Measurements from ENCODE around the gene S1PR2. TPM values are rescaled to one million over a fixed set of nuclear protein-coding genes. Genes with fewer than 3 reads are reported as not detected.
"Not testable (repeated sequence)": the region's sequence is repeated elsewhere in the genome, so short reads cannot be mapped to it uniquely, and the experiment has no call there.

The S1PR2 gene
- total and polyA plus RNA-seq, 5 donors: 3.5 to 18.8 (median 8.9) TPM

DNA sequence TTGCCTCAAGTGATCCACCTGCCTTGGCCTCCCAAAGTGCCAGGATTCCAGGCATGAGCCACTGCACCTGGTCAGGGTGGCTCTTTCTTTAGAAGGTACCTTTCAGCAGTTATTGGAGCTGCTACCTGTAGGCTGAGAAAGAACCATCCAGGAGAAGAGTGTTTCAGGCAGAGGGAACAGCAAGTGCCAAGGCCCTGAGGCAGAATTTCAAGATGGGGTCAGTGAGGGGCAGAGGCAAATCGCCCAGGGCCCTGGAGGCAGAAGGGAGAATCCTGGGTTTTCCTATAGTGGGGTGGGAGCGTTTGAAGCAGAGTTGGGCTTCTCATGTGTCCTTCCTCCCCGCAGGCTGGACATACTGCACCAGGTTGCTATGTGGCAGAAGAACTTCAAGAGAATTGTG lies 23.1 kb upstream of the S1PR2 start:
- no peak for ATAC-seq
- Histone ChIP-seq H3K4me1 (ENCODE audit: control insufficient read depth, insufficient read depth, low read length) (no peaks in the 10 kb centered on the region), H3K27ac (ENCODE audit: low read length) (no peak overlapping the region), H3K27me3 (ENCODE audit: control insufficient read depth, insufficient read depth) (no peaks in the 10 kb centered on the region), H3K4me3 (ENCODE audit: low read length) (no peak overlapping the region), H3K9me3 (ENCODE audit: control insufficient read depth, low read length) (no peaks in the 10 kb centered on the region)
- DNase-seq: no peak
- intact Hi-C loops (cut with DNase I): loop anchor here in 2 of 4 donors (5.0 to 10.0 kb wide), 2 partner anchors 59 to 322 kb away; partner anchors contain the start of gene DNMT1 (in 1 of the 2)
- 88% methylated on average over 3 of the region's 3 CpGs for WGBS

DNA sequence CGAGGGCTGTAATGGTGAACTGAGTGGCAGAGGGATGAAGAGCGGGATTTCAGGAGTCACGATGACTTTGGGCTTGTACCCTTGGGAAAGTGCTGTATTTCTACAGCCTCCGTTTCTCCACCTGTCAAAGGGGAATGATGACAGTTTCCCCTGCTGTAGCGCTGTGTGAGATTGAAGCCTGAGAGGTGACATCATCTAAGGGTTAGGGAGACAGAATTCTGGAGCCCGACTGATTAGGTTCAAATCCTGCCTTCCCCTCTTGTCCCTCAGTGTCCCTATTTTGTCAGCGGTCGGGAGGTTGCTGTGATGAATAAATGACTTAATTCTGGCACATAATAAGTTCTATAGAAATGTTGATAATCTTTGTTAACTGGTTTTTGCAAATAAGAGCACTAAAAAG lies 21.6 kb upstream of the S1PR2 start:
- Histone ChIP-seq H3K9me3 (ENCODE audit: control insufficient read depth, low read length) (no peaks in the 10 kb centered on the region), H3K4me1 (ENCODE audit: control insufficient read depth, insufficient read depth, low read length) (no peaks in the 10 kb centered on the region), H3K27me3 (ENCODE audit: control insufficient read depth, insufficient read depth) (no peaks in the 10 kb centered on the region), H3K4me3 (ENCODE audit: low read length) (peak overlapping the region; percentile 56), H3K27ac (ENCODE audit: low read length) (no peak overlapping the region)
- intact Hi-C loops (cut with DNase I): loop anchor here in 2 of 4 donors (5.0 to 10.0 kb wide), 2 partner anchors 58 to 320 kb away; partner anchors contain the start of gene DNMT1 (in 1 of the 2)
- DNase-seq (no peak), ATAC-seq (no peak)
- WGBS: 26% methylated on average over 8 of the region's 8 CpGs

DNA sequence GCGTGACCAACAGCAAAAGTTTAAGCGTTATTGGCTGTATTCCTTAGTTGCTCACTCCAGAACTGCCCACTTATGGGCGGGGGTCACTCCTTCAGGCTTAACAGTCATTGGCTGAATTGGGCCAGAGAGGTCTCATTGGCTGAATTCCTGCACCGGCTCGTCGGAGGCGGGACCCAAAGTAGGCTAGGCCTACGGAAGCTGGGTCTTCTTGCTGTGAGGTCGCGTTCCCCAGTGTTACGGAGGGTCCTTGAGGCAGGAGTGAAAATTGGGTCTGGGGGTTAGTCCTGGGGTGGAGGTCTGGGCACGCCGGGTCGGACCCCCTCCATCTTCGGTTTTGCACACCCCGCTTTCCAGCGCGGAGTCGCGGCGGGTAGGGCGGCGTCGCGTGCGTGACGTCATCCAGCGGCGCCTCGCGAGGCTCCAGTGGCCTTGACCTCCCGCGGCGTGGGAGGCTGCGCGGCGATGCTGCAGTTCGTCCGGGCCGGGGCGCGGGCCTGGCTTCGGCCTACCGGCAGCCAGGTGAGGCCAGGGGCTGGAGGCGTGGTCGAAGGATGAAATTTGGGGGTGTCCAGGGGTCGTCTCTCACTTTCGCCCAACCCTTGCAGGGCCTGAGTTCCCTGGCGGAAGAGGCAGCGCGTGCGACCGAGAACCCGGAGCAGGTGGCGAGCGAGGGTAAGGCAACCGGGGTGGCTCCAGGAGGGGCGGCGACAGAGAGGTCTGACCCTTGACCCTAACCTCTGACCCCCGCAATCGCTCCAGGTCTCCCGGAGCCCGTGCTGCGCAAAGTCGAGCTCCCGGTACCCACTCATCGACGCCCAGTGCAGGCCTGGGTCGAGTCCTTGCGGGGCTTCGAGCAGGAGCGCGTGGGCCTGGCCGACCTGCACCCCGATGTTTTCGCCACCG lies 20.9 kb upstream of the S1PR2 start, which contains the start of gene MRPL4:
Gene MRPL4, plus strand, starts transcription at position 423 of the 903 bp plus-strand sequence. Its CDS starts 40 bp downstream, at position 463.
- H3K9me3 ChIP-seq (ENCODE audit: control insufficient read depth, low read length): no peaks in the 10 kb centered on the region
- WGBS: under 1% methylated on average over 77 of the region's 77 CpGs
- DNase-seq (peak; percentile 96 to 99 (median 97)), ATAC-seq (peak; percentile 95)
- H3K27ac ChIP-seq (ENCODE audit: low read length): peak within 1 kb of the TSS; percentile 38
- H3K4me3 ChIP-seq (ENCODE audit: low read length): peak within 1 kb of the TSS; percentile 56
- H3K27me3 ChIP-seq (ENCODE audit: control insufficient read depth, insufficient read depth): no peaks in the 10 kb centered on the region
- no peaks in the 10 kb centered on the region for H3K4me1 ChIP-seq (ENCODE audit: control insufficient read depth, insufficient read depth, low read length)
- intact Hi-C loops (cut with DNase I): loop anchor here in 2 of 4 donors (5.0 to 10.0 kb wide), 2 partner anchors 57 to 320 kb away; partner anchors contain the start of gene DNMT1 (in 1 of the 2)

DNA sequence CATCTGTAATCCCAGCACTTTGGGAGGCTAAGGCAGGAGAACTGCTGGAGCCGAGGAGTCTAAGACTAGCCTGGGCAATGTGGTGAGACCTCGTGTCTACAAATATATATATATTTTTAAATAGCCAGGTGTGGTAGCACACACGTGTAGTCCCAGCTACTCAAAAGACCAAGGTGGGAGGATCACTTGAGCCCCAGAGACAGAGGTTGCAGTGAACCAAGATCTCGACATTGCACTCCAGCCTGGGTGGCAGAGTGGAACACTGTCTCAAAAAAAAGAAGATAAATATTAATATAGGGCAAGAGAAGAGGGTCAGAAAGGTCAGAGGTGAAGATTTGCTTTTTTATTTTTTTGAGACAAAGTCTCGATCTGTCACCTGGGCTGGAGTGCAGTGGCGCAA lies 15.4 kb upstream of the S1PR2 start:
- Histone ChIP-seq H3K4me1 (ENCODE audit: control insufficient read depth, insufficient read depth, low read length) (no peaks in the 10 kb centered on the region), H3K27ac (ENCODE audit: low read length) (no peak overlapping the region), H3K4me3 (ENCODE audit: low read length) (no peak overlapping the region), H3K27me3 (ENCODE audit: control insufficient read depth, insufficient read depth) (no peaks in the 10 kb centered on the region), H3K9me3 (ENCODE audit: control insufficient read depth, low read length) (no peaks in the 10 kb centered on the region)
- DNase-seq: no peak
- intact Hi-C loops (cut with DNase I): loop anchor here in 1 of 4 donors (10.0 kb wide), 1 partner anchor 312 kb away; the partner anchor contains the start of gene OLFM2
- WGBS: 85% methylated on average over 6 of the region's 6 CpGs
- no peak for ATAC-seq

DNA sequence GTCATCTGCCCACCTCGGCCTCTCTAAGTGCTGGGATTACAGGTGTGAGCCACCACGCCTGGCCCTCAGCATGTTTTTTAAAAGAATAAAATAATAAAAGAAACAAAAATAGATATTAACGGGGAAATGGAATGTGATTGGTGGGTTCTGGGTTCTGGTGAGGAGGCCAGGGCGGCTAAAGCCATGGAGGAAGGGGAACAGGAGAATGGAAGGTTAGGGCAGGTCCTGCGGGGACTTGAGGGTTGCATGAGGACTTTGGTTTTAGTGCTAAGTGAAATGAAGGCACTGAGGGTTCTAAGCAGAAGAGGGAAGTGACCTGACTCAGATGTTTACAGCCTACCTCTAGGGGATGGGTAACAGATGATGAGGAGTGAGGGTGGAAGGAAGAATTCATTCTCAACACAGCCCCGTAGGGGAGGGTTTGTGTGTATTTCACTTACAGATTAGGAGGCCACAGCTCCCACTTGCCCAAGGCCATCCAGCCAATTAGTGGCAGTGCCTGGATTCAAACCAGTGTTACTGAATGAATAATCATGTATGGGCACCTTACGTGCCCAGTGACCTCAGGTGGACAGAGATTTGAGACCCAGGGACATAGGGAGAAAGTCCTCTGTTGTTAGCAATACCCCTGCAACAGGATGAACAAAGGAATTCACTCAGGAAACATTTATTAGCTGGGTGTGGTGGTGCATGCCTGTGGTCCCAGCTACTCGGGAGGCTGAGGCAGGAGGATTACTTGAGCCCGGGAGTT lies 14.2 kb upstream of the S1PR2 start:
- Histone ChIP-seq H3K9me3 (ENCODE audit: control insufficient read depth, low read length) (no peaks in the 10 kb centered on the region), H3K4me3 (ENCODE audit: low read length) (no peak overlapping the region), H3K27me3 (ENCODE audit: control insufficient read depth, insufficient read depth) (no peaks in the 10 kb centered on the region), H3K4me1 (ENCODE audit: control insufficient read depth, insufficient read depth, low read length) (no peaks in the 10 kb centered on the region), H3K27ac (ENCODE audit: low read length) (no peak overlapping the region)
- 87% methylated on average over 9 of the region's 9 CpGs for WGBS
- no peak for ATAC-seq
- DNase-seq: no peak
- intact Hi-C loops (cut with DNase I): loop anchor here in 1 of 4 donors (10.0 kb wide), 1 partner anchor 311 kb away; the partner anchor contains the start of gene OLFM2

DNA sequence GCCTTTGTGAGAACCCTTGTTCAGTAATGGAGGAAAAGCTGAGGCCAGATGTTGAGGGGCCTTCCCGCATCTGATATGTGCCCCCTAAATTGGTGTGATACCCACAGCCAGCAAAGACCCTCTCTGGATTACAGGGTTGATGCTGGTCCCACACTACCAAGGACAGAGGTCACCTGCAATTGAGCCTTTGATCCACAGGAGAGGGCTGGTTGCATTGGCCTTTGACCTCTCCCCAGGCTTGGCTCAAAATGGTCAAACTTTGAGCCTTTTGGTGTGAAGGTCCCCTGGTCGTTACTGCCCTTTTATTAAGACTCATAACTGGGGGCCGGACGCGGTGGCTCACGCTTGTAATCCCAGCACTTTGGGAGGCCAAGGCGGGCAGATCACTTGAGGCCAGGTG lies 12.5 kb upstream of the S1PR2 start:
- ATAC-seq (no peak), DNase-seq (no peak)
- intact Hi-C loops (cut with DNase I): loop anchor here in 1 of 4 donors (10.0 kb wide), 1 partner anchor 309 kb away; the partner anchor contains the start of gene OLFM2

DNA sequence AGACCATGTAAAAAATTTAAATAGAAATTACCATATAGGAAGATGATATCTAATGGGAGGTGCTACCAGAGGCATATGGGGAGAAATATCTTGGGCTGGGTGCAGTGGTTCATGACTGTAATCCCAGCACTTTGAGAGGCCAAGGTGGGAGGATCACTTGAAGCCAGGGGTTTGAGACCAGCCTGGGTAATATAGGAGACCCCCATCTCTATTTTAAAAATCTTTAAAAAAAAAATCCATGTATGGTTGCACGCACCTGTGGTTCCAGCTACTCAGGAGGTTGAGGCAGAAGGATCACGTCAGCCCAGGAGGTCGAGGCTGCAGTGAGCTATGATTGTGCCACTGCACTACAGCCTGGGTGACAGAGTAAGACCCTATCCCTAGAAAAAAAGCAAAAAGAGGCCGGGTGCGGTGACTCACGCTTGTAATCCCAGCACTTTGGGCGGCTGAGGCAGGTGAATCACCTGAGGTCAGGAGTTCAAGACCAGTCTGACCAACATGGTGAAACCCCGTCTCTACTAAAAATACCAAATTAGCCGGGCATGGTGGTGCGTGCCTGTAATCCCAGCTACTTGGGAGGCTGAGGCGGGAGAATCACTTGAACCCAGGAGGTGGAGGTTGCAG lies 10.8 kb upstream of the S1PR2 start:
- not testable (repeated sequence) for ATAC-seq; H3K27me3 ChIP-seq (ENCODE audit: control insufficient read depth, insufficient read depth)

More for the DNA sequence above, 12.5 kb upstream of the S1PR2 start:
- Histone ChIP-seq H3K27me3 (ENCODE audit: control insufficient read depth, insufficient read depth) (no peaks in the 10 kb centered on the region), H3K4me3 (ENCODE audit: low read length) (no peak overlapping the region), H3K9me3 (ENCODE audit: control insufficient read depth, low read length) (no peaks in the 10 kb centered on the region), H3K4me1 (ENCODE audit: control insufficient read depth, insufficient read depth, low read length) (no peaks in the 10 kb centered on the region), H3K27ac (ENCODE audit: low read length) (no peak overlapping the region)
- WGBS: 96% methylated on average over 7 of the region's 7 CpGs

DNA sequence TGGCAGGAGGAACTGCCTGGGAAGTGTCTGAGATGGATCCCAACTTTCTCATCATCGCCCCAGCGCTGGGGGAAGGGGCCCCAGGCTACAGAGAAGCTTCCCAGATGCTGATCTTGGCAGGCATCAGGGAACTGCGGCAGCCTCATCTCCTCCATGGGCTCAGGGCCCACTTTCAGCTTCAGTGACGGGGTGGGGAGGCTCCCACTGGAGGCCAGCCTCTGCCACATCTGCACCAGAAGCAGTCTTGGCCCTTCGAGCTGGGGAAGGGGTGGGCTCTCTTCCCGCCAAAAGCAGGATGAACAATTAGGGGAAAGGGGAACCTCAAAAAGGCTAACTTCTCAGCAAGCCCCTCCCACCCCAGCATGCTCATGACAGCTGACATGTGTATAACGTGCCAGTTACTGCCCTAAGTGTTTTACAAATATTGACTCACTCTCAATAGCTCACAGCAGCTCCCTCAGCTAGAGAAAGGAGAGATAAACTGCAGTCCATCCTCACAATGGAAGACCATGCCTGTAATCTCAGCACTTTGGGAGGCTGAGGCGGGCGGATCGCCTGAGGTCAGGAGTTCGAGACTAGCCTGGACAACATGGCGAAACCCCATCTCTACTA lies 7.1 kb upstream of the S1PR2 start:
- intact Hi-C loops (cut with DNase I): loop anchor here in 1 of 4 donors (5.0 to 10.0 kb wide), 2 partner anchors 41 to 133 kb away; partner anchors contain the start of genes ANGPTL6 and PPAN
- no peaks in the 10 kb centered on the region for H3K27me3 ChIP-seq (ENCODE audit: control insufficient read depth, insufficient read depth)
- no peaks in the 10 kb centered on the region for H3K9me3 ChIP-seq (ENCODE audit: control insufficient read depth, low read length)
- peak; percentile 80 to 85 for ATAC-seq
- H3K4me1 ChIP-seq (ENCODE audit: control insufficient read depth, insufficient read depth, low read length): no peaks in the 10 kb centered on the region
- 51% methylated on average over 12 of the region's 12 CpGs for WGBS
- peak overlapping the region; percentile 16 for H3K27ac ChIP-seq (ENCODE audit: low read length)
- peak; percentile 87 to 91 (median 89) for DNase-seq
- no peak overlapping the region for H3K4me3 ChIP-seq (ENCODE audit: low read length)

More for the DNA sequence above, 10.8 kb upstream of the S1PR2 start:
- not testable (repeated sequence) for DNase-seq; H3K4me3 ChIP-seq (ENCODE audit: low read length); H3K4me1 ChIP-seq (ENCODE audit: control insufficient read depth, insufficient read depth, low read length); H3K9me3 ChIP-seq (ENCODE audit: control insufficient read depth, low read length); H3K27ac ChIP-seq (ENCODE audit: low read length)
- intact Hi-C loops (cut with DNase I): loop anchor here in 1 of 4 donors (10.0 kb wide), 1 partner anchor 307 kb away; the partner anchor contains the start of gene OLFM2
- WGBS: 97% methylated on average over 11 of the region's 11 CpGs

DNA sequence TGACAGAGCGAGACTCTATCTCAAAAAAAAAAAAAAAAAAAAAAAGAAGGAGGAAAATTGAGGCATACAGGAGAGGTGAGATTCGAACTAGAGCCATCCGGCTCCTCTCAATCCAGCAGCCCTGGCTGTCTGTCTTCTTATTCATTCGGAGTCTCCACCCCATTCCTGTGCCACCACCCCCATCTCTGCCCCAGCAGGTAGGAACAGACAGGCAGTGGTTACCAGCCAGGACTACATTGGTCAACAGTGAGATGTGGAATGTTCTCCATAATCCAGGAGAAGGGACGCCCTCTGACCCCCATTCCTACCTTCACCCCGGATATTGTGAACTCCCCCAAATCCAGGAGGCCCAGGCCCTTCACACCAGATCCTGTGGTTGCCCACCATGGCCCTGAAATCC lies 6.6 kb upstream of the S1PR2 start:
- no peak for DNase-seq
- Histone ChIP-seq H3K4me3 (ENCODE audit: low read length) (no peak overlapping the region), H3K9me3 (ENCODE audit: control insufficient read depth, low read length) (no peaks in the 10 kb centered on the region), H3K27ac (ENCODE audit: low read length) (no peak overlapping the region), H3K27me3 (ENCODE audit: control insufficient read depth, insufficient read depth) (no peaks in the 10 kb centered on the region), H3K4me1 (ENCODE audit: control insufficient read depth, insufficient read depth, low read length) (no peaks in the 10 kb centered on the region)
- no peak for ATAC-seq
- 76% methylated on average over 6 of the region's 6 CpGs for WGBS
- intact Hi-C loops (cut with DNase I): loop anchor here in 1 of 4 donors (5.0 to 10.0 kb wide), 2 partner anchors 40 to 133 kb away; partner anchors contain the start of genes ANGPTL6 and PPAN

DNA sequence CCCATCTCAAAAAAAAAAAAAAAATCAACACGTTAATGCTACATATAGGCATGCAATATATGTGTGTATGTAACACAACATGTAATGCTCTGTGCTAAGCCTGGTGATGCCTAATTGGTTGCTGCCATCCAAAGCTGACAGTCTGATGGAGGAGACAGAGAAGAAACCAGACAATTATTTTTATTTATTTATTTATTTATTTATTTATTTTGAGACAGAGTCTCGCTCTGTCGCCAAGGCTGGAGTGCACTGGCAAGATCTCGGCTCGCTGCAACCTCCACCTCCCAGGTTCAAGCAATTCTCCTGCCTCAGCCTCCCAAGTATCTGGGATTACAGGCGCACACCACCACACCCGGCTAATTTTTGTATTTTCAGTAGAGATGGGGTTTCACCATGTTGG lies 4.3 kb upstream of the S1PR2 start:
- WGBS: 93% methylated on average over 7 of the region's 7 CpGs
- H3K27ac ChIP-seq (ENCODE audit: low read length); H3K4me1 ChIP-seq (ENCODE audit: control insufficient read depth, insufficient read depth, low read length); H3K9me3 ChIP-seq (ENCODE audit: control insufficient read depth, low read length); H3K27me3 ChIP-seq (ENCODE audit: control insufficient read depth, insufficient read depth); ATAC-seq; DNase-seq; H3K4me3 ChIP-seq (ENCODE audit: low read length): not testable (repeated sequence)
- intact Hi-C loops (cut with DNase I): loop anchor here in 1 of 4 donors (5.0 to 10.0 kb wide), 2 partner anchors 38 to 131 kb away; partner anchors contain the start of genes ANGPTL6 and PPAN

Data from right cardiac atrium (tissue), 5 donors.